Tibial artery (tissue), 4 donors: ENCODE data around the gene LIFR.
"Not testable (repeated sequence)": the region's sequence is repeated elsewhere in the genome, so short reads cannot be mapped to it uniquely, and the experiment has no call there.

ENCODE experiments used
- DNase-seq, 2 donors: peaks; one replicate each; pipeline ENCODE4 v3.0.0-alpha.2; 2019
- H3K27ac ChIP-seq, 2 donors: fragments of 200-600 bp; sonication (generic) in 1 of 2; 1 replicate in 1 of 2; 2 replicates in 1 of 2; pipeline ENCODE4 v1.5.1; 2018 to 2019; ENCODE audit warnings: mild to moderate bottlenecking in 1 of 2
- H3K27me3 ChIP-seq, 2 donors: fragments of 200-600 bp; sonication (generic) in 1 of 2; one replicate each; pipeline versions ENCODE4 v1.5.1 to v1.6.0; 2016 to 2019
- H3K36me3 ChIP-seq, 3 donors: fragments of 200-600 bp; sonication (generic) in 2 of 3; one replicate each; pipeline ENCODE4 v1.5.1; 2016 to 2019; ENCODE audit warnings: mild to moderate bottlenecking in 2 of 3
- H3K4me1 ChIP-seq, 4 donors: fragments of 200-600 bp; sonication (generic) in 2 of 4; 1 replicate in 3 of 4; 2 replicates in 1 of 4; pipeline ENCODE4 v1.5.1; 2016 to 2019
- H3K4me3 ChIP-seq, 2 donors: fragments of 200-600 bp; sonication (generic) in 1 of 2; 1 replicate in 1 of 2; 2 replicates in 1 of 2; pipeline ENCODE4 v1.5.1; 2018 to 2019; ENCODE audit warnings: mild to moderate bottlenecking in 2 of 2
- H3K9me3 ChIP-seq, 3 donors: fragments of 200-600 bp; sonication (generic) in 1 of 3; one replicate each; pipeline ENCODE4 v1.5.1; 2016 to 2019
- intact Hi-C: fragments of 100-400 bp; cut with DNase I; formaldehyde crosslinking; loops from one replicate; pipeline ENCODE4 v1.15.0; 2023; ENCODE audit warnings: low total_unique reads
- TF ChIP-seq, protein P1 (sequence below), 2 experiments: fragments of 200-600 bp in 1 of 2; fragments of 450-650 bp in 1 of 2; IDR thresholded peaks; one replicate each; pipeline ENCODE4 v1.5.1; 2017 to 2019; ENCODE audit warnings: antibody characterized with exemption in 2 of 2, mild to moderate bottlenecking in 1 of 2, moderate library complexity in 1 of 2

LIFR gene

DNA sequence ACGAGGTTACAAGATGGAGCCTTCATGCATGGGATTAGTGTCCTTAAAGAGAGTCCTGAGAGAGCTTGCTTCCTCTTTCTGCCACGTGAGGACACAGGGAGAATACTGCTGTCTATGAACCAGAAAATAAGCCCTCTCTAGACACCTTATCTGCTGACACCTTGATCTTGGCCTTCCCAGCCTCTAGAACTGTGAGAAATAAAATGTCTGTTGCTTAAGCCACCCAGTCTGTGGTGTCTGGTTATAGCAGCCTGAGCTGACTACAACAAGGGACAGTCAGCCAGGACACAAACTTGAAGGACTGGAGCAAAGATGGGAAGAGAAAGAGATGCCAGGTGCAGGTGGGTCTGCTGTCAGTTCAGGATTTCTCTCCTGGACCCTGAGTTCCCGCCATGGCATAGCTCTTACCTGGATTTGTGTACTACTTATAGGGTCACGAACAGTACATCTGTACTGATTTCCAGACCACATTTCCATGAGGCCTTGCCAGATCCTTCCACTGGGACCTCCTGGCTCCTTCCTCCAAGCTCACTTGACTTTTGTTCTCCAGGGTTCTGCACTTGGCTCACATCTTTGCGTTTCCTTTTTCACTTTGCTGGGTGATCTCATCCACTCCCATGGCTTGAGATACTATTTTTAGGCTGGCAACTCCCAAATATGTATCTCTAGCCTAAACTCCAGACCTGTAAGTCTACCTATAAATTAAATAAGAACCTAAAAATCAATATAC is 44.9 kb upstream of the LIFR start:
- Histone ChIP-seq H3K36me3 (no peaks in the 10 kb centered on the region), H3K4me1 (peaks cover 0 to 40% (median 20%) of the 10 kb centered on the region in 4 donors), H3K4me3 (no peak overlapping the region), H3K9me3 (no peaks in the 10 kb centered on the region), H3K27ac (peak overlapping the region; percentile 34 to 44), H3K27me3 (no peaks in the 10 kb centered on the region)
- TF ChIP-seq, protein P1, sequence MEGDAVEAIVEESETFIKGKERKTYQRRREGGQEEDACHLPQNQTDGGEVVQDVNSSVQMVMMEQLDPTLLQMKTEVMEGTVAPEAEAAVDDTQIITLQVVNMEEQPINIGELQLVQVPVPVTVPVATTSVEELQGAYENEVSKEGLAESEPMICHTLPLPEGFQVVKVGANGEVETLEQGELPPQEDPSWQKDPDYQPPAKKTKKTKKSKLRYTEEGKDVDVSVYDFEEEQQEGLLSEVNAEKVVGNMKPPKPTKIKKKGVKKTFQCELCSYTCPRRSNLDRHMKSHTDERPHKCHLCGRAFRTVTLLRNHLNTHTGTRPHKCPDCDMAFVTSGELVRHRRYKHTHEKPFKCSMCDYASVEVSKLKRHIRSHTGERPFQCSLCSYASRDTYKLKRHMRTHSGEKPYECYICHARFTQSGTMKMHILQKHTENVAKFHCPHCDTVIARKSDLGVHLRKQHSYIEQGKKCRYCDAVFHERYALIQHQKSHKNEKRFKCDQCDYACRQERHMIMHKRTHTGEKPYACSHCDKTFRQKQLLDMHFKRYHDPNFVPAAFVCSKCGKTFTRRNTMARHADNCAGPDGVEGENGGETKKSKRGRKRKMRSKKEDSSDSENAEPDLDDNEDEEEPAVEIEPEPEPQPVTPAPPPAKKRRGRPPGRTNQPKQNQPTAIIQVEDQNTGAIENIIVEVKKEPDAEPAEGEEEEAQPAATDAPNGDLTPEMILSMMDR (IDR thresholded peaks at IDR 0.05): no peak
- intact Hi-C loops: no loop called here
- peak; percentile 40 to 71 for DNase-seq

DNA sequence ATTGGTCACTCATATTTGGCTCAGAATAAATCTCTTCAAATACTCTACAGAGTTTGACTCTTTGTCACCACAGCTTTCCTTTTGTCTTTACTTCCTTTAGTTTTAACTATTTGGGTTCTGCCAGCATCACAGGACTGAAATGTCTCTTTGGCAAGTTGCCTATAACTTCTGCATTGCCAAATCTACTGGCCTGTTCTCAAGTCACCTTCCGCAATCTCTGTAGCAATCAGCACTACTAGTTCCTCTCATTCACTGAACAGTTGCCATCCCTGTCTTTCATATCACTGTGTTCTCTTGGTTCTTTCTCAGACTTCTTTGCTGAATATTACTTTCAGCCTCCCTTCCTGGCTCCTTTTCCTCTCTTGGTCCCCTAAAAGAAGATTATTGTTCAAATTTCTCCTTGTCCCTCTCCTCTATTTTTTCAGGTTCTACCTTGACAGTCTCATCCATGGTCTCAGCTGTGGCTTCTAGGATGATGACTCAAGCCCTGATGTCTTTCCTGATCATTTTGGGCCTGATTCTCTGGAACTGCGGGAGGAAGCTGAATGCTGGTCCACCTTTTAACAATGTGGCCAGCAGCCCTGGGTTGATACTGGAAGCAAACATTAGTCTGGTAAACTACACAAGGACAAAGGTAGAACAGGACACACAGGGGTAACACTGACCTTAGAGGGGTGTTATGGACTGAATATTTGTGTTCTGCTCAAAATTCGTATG is 44.0 kb upstream of the LIFR start:
- no peaks in the 10 kb centered on the region for H3K9me3 ChIP-seq
- H3K4me1 ChIP-seq: peaks cover 0 to 40% (median 20%) of the 10 kb centered on the region in 4 donors
- no peak for DNase-seq
- TF ChIP-seq, protein P1 (IDR thresholded peaks at IDR 0.05): no peak
- H3K36me3 ChIP-seq: no peaks in the 10 kb centered on the region
- no peaks in the 10 kb centered on the region for H3K27me3 ChIP-seq
- no peak overlapping the region for H3K4me3 ChIP-seq
- H3K27ac ChIP-seq: peak overlapping the region in 1 of 2 donors; percentile 34
- intact Hi-C loops: no loop called here

DNA sequence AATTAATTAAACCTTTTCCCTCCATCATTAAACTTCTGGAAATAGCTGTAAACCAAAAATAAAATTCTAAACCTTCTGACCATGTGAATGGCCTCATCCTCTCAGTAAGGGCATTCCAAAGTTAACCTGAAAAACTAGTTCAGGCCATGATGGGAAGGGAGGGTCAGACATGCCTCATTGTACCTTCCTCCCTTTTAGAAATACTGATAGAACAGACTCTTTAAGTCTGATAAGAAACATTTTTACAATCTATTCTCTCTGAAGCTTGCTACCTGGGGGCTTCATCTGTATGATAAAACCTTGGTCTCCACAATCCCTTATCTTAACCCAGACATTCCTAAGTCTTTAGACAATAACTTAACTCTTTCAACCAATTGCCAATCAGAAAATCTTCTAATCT is 43.3 kb upstream of the LIFR start:
- peaks cover 0 to 40% (median 21%) of the 10 kb centered on the region in 4 donors for H3K4me1 ChIP-seq
- H3K36me3 ChIP-seq, H3K9me3 ChIP-seq, intact Hi-C loops, H3K4me3 ChIP-seq, DNase-seq, H3K27ac ChIP-seq, H3K27me3 ChIP-seq: not testable (repeated sequence)

DNA sequence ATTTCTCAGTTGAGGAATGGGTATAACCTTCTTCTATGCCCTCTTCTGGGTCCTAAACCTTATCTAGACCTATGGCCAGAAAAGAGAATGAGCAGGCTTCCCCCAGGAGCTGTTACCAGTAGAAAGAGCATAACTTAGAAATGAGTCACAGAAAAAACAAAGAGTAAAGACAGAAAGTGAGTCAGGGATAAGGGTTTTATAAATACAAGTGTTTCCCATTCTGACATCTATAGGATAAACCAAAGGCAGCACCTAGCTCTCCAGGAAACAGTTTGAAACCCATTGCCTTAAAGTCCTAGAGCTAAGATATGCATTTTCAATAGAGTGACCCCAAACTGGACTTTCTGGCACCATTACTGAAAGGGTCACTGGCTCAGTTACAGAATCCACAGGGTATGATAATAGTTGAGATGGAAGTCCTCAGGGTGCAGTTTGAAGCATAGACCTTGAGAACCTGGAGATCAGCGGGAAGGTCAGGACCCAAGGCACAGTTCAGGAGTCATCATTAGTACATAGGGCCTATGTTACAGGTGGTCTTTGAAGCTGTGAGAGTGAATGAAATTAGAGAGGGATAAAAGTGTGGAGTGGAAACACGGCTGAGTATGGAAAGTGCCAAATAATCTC is 42.7 kb upstream of the LIFR start:
- H3K4me1 ChIP-seq: peaks cover 0 to 40% (median 21%) of the 10 kb centered on the region in 4 donors
- no peak for DNase-seq

DNA sequence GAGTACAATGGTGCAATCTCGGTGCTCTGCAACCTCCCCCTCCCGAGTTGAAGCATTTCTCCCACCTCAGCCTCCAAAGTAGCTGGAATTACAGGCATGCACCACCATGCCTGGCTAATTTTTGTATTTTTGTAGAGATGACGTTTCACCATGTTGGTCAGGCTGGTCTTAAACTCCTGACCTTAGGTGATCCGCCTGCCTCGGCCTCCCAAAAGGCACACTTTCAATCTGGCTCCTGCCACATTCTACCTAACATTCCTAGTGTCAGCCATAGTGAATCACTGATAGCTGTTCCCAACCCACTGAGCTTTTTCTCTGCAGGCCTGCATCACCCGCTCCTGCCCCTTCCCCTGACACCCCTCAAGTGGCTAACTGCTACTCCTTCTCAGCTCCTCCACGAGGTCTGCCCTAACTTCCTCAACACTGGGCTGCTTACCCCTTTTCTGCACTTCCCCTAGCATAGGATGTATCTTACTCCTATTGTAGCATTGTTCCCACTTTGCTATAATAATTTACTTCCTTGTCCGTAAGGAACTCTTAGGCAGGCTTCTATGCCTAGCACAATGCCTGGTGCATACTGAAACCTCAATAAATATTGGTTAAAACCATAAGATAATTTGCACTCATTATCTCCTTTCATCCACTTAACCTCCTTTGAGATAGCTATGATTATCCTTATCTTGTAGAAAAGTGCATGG is 42.0 kb upstream of the LIFR start:
- Histone ChIP-seq H3K27ac (no peak overlapping the region), H3K9me3 (no peaks in the 10 kb centered on the region), H3K4me3 (no peak overlapping the region), H3K4me1 (peaks cover 0 to 40% (median 21%) of the 10 kb centered on the region in 4 donors), H3K27me3 (no peaks in the 10 kb centered on the region), H3K36me3 (no peaks in the 10 kb centered on the region)
- no peak for DNase-seq
- intact Hi-C loops: no loop called here
- TF ChIP-seq, protein P1 (IDR thresholded peaks at IDR 0.05): no peak

More for the DNA sequence above, 42.7 kb upstream of the LIFR start:
- TF ChIP-seq, protein P1 (IDR thresholded peaks at IDR 0.05): no peak
- Histone ChIP-seq H3K4me3 (no peak overlapping the region), H3K9me3 (no peaks in the 10 kb centered on the region), H3K27me3 (no peaks in the 10 kb centered on the region), H3K27ac (no peak overlapping the region), H3K36me3 (no peaks in the 10 kb centered on the region)
- intact Hi-C loops: no loop called here
